SKM-1 (cell line): Measurements from ENCODE around the gene SPART.

ENCODE experiments used
- DNase-seq: peaks from one replicate; lab custom pipeline; 2025; ENCODE audit not compliant: unreplicated experiment; lab: John Stamatoyannopoulos, UW

Gene SPART

DNA sequence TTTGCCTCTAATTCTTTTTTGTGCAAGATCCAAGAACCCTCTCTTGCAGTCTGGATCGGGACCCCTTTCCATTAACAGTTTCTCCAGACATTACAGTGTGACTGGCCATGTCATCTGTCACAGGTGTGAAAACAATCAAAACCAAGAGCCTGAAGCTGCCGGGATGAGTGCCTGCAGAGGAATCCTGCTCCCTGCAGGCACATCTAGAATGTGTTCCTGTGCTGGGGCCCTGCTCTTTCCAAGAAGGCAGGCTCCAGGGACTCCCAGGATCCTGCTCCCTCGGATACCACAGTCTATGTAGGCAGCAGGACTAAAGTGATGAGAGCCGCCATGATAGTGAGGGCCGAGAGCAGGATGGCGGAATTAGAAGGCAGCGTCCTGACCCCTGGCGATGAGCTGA lies 87.4 kb downstream of the SPART start:
- DNase-seq = no peak
